Nephron progenitor cell (in vitro differentiated cells): ENCODE results near the gene IQGAP2.

ENCODE experiments used
- DNase-seq: peaks from one replicate; pipeline ENCODE4 v3.0.0; 2021
- H3K27ac Mint-ChIP-seq: 2 replicates; pipeline ENCODE4 v1.8.0; 2021; ENCODE audit warnings: mild to moderate bottlenecking, moderate library complexity, mixed read lengths
- H3K27me3 Mint-ChIP-seq: 2 replicates; pipeline ENCODE4 v1.8.0; 2021; ENCODE audit warnings: mild to moderate bottlenecking, low read depth, mixed read lengths; ENCODE audit not compliant: poor library complexity
- H3K36me3 Mint-ChIP-seq: 2 replicates; pipeline ENCODE4 v1.8.0; 2021; ENCODE audit warnings: low read depth, mixed read lengths
- H3K4me1 Mint-ChIP-seq: 2 replicates; pipeline ENCODE4 v1.8.0; 2021; ENCODE audit warnings: mixed read lengths
- H3K4me3 Mint-ChIP-seq: 2 replicates; pipeline ENCODE4 v1.8.0; 2021; ENCODE audit warnings: mild to moderate bottlenecking, moderate library complexity, mixed read lengths
- H3K9me3 Mint-ChIP-seq: 2 replicates; pipeline ENCODE4 v1.8.0; 2021; ENCODE audit warnings: mild to moderate bottlenecking, moderate library complexity, mixed read lengths
- TF ChIP-seq, protein P1 (sequence below): fragments of 200-600 bp; sonication (generic); IDR thresholded peaks from 2 replicates; pipeline ENCODE4 v1.5.0; 2021; ENCODE audit warnings: antibody characterized with exemption

IQGAP2 gene

GRCh38 chr5:76700571-76700970, 297.5 kb downstream of the IQGAP2 start:
- TF ChIP-seq, protein P1, sequence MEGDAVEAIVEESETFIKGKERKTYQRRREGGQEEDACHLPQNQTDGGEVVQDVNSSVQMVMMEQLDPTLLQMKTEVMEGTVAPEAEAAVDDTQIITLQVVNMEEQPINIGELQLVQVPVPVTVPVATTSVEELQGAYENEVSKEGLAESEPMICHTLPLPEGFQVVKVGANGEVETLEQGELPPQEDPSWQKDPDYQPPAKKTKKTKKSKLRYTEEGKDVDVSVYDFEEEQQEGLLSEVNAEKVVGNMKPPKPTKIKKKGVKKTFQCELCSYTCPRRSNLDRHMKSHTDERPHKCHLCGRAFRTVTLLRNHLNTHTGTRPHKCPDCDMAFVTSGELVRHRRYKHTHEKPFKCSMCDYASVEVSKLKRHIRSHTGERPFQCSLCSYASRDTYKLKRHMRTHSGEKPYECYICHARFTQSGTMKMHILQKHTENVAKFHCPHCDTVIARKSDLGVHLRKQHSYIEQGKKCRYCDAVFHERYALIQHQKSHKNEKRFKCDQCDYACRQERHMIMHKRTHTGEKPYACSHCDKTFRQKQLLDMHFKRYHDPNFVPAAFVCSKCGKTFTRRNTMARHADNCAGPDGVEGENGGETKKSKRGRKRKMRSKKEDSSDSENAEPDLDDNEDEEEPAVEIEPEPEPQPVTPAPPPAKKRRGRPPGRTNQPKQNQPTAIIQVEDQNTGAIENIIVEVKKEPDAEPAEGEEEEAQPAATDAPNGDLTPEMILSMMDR, result no peak
- DNase-seq, result no peak
- H3K36me3 Mint-ChIP-seq, result peaks cover 48% of the 10 kb centered on the region
- H3K4me1 Mint-ChIP-seq, result no peaks in the 10 kb centered on the region
- no peak overlapping the region for H3K27ac Mint-ChIP-seq
- H3K9me3 Mint-ChIP-seq, result no peaks in the 10 kb centered on the region
- no peak overlapping the region for H3K4me3 Mint-ChIP-seq
- H3K27me3 Mint-ChIP-seq, result no peaks in the 10 kb centered on the region

DNA sequence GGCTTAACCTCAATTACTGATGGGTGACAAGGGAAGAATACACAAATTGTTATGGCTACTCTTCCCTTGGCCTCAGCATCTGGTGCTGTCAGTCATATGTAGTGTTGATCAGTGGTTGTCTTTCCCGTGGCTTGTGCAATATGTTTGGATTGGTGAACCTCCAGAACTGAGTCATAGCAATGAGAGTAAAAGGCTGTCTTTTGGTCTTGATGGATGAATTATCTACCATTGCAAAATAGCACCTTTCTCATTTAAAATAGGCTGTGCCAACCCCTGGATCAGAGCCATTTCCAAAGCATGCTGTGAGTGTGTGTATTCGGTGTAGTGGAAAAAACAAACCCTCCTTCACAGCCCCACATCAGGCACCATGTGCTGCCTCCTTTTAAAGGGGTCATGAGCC, 298.2 kb downstream of the IQGAP2 start:
- no peak overlapping the region for H3K27ac Mint-ChIP-seq
- H3K9me3 Mint-ChIP-seq, result no peaks in the 10 kb centered on the region
- peaks cover 41% of the 10 kb centered on the region for H3K36me3 Mint-ChIP-seq
- TF ChIP-seq, protein P1, result no peak
- H3K4me3 Mint-ChIP-seq, result no peak overlapping the region
- no peak for DNase-seq
- H3K4me1 Mint-ChIP-seq, result no peaks in the 10 kb centered on the region
- no peaks in the 10 kb centered on the region for H3K27me3 Mint-ChIP-seq

DNA sequence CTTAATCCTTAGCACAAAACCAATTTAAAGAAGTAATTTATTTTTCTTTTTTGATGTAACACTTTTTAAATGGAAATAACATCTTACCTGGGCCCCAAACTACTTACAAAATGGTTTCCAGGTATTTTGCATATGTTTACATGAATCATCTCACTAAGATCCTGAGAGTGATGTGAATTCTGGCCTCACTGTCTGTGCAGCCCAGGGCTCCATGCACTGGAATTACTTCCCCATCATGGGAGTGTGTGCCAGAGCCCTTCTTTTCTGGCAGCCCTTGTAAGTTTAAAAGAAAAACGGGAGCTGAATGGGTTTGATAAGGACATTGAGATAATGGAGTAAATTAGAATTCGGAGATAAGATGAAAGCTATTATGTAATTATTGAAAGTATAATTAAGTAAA, 300.6 kb downstream of the IQGAP2 start:
- H3K4me1 Mint-ChIP-seq, result no peaks in the 10 kb centered on the region
- no peaks in the 10 kb centered on the region for H3K9me3 Mint-ChIP-seq
- H3K27ac Mint-ChIP-seq, result no peak overlapping the region
- H3K27me3 Mint-ChIP-seq, result no peaks in the 10 kb centered on the region
- no peak for DNase-seq
- TF ChIP-seq, protein P1, result no peak
- peaks cover 29% of the 10 kb centered on the region for H3K36me3 Mint-ChIP-seq
- H3K4me3 Mint-ChIP-seq, result no peak overlapping the region

GRCh38 chr5:76704131-76704663, 301.1 kb downstream of the IQGAP2 start:
- H3K4me1 Mint-ChIP-seq, result no peaks in the 10 kb centered on the region
- peaks cover 24% of the 10 kb centered on the region for H3K36me3 Mint-ChIP-seq

DNA sequence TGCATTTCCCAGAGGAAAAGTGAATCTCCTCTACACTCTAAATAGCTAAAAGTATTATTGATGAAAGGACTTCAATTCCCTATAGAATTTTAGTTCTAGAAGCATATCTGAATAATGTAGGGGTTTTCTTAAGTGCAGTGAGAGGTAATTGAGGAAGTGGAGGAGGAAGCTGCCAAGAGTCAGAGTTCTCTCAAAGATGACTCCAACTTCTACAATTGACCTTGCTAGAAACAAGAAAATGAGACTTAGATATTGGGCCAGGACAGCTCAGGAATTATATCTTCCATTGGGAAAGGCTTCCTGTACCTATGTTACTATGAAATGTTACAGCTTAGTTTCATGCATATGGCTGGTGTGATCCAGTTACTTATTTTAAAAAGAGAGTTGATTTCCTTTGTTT, 302.5 kb downstream of the IQGAP2 start:
- no peak for DNase-seq
- H3K36me3 Mint-ChIP-seq, result peaks cover 19% of the 10 kb centered on the region
- H3K4me1 Mint-ChIP-seq, result no peaks in the 10 kb centered on the region
- H3K9me3 Mint-ChIP-seq, result no peaks in the 10 kb centered on the region
- H3K27me3 Mint-ChIP-seq, result peaks cover 3% of the 10 kb centered on the region
- H3K27ac Mint-ChIP-seq, result no peak overlapping the region
- no peak overlapping the region for H3K4me3 Mint-ChIP-seq
- TF ChIP-seq, protein P1, result no peak

More at GRCh38 chr5:76704131-76704663, 301.1 kb downstream of the IQGAP2 start:
- Mint-ChIP-seq H3K27ac (no peak overlapping the region), H3K27me3 (no peaks in the 10 kb centered on the region), H3K9me3 (no peaks in the 10 kb centered on the region), H3K4me3 (no peak overlapping the region)
- DNase-seq, result no peak
- TF ChIP-seq, protein P1, result no peak

DNA sequence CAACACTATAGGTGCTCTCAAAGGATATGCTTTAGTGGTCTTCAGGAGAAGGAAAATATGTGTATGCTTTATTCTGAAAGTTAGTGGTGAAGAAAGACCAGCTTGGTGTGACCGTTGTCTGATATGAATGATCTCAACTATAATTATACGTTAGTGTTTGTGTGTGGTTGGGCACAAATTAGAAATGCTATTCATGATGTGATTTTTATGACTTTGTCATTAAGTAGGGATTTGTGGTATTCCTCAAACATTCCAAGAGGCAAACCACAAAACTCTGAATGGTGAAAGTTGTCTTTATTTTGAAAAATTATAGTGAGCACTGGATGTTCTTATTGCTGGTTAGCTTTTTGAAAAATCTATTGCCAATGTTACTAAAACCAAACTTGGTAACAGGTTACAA, 306.7 kb downstream of the IQGAP2 start:
- no peak for DNase-seq
- Mint-ChIP-seq H3K9me3 (peaks cover 7% of the 10 kb centered on the region), H3K4me1 (no peaks in the 10 kb centered on the region), H3K27ac (no peak overlapping the region), H3K27me3 (peaks cover 36% of the 10 kb centered on the region), H3K36me3 (no peaks in the 10 kb centered on the region), H3K4me3 (no peak overlapping the region)
- TF ChIP-seq, protein P1, result no peak
